GM21367 (cell line): ENCODE data around the gene DEDD2.

Source experiments
- ATAC-seq: cut with Tn5 transposase; IDR thresholded peaks from one replicate; pipeline ENCODE4 v1.9.1; 2021; ENCODE audit not compliant: unreplicated experiment

The DEDD2 gene

GRCh38 chr19:42249149-42249750 is 31.8 kb upstream of the DEDD2 start:
- ATAC-seq: no peak

- no peak for ATAC-seq
These were observed 31.0 kb upstream of the DEDD2 start for GRCh38 chr19:42248270-42249148.

- ATAC-seq: no peak
These were observed 30.2 kb upstream of the DEDD2 start for GRCh38 chr19:42247640-42248199.

GRCh38 chr19:42246922-42247639 is 29.6 kb upstream of the DEDD2 start:
- no peak for ATAC-seq

GRCh38 chr19:42246143-42246921 is 28.9 kb upstream of the DEDD2 start:
- ATAC-seq: no peak

GRCh38 chr19:42245231-42245630 is 27.8 kb upstream of the DEDD2 start:
- no peak for ATAC-seq

- peak; percentile 35 for ATAC-seq
These were observed 27.1 kb upstream of the DEDD2 start for GRCh38 chr19:42244347-42245220.

GRCh38 chr19:42242512-42243409 is 25.3 kb upstream of the DEDD2 start, which contains the start of gene GSK3A:
GSK3A (minus strand) TSS chr19:42242602; CDS start chr19:42242465, 137 bp downstream.
- ATAC-seq: peak; percentile 48

GRCh38 chr19:42242069-42242511 is 24.6 kb upstream of the DEDD2 start:
- peak; percentile 1 for ATAC-seq

GRCh38 chr19:42241279-42241678 is 23.8 kb upstream of the DEDD2 start:
- ATAC-seq: no peak

GRCh38 chr19:42239544-42240220 is 22.2 kb upstream of the DEDD2 start:
- ATAC-seq: no peak

- ATAC-seq: no peak
These were observed 17.7 kb upstream of the DEDD2 start for GRCh38 chr19:42235181-42235580.

- no peak for ATAC-seq
These were observed 16.9 kb upstream of the DEDD2 start for GRCh38 chr19:42234364-42234763.

GRCh38 chr19:42233678-42234292 is 16.3 kb upstream of the DEDD2 start:
- no peak for ATAC-seq

- no peak for ATAC-seq
These were observed 15.6 kb upstream of the DEDD2 start for GRCh38 chr19:42233106-42233505.

GRCh38 chr19:42232435-42232834 is 15.0 kb upstream of the DEDD2 start:
- no peak for ATAC-seq

GRCh38 chr19:42230571-42230970 is 13.1 kb upstream of the DEDD2 start:
- ATAC-seq: no peak
